Endothelial cell of umbilical vein (primary cell): ENCODE data around the gene TGFBR2. TPM values are rescaled to one million over a fixed set of nuclear protein-coding genes. Genes with fewer than 3 reads are reported as not detected.
A peak's percentile ranks its signal among the peaks of the same experiment; 100 is the strongest.

ENCODE experiments used
- BruUV-seq: library from RNA; stranded (reverse); fragments of 400-500 nt; replicated peaks from 2 replicates; lab custom pipeline; 2021; lab: Mats Ljungman, UMichigan
- CTCF ChIA-PET: fragments of 300-600, 350-600 bp; sonication (Branson Sonifier 250); formaldehyde crosslinking; loops from one replicate; lab custom pipeline; 2021; ENCODE audit warnings: antibody characterized with exemption, inconsistent platforms; lab: Charles Lee
- POLR2A ChIA-PET: fragments of 300-600, 350-600 bp; sonication (Branson Sonifier 250); formaldehyde crosslinking; loops from one replicate; lab custom pipeline; 2021; ENCODE audit warnings: antibody characterized with exemption, inconsistent platforms; lab: Charles Lee
- DNase-seq: peaks from one replicate; pipeline ENCODE4 v3.0.0-alpha.2; 2011; ENCODE audit warnings: low read depth, low spot score
- FAIRE-seq: peaks from 2 replicates; lab custom pipeline; 2011; peaks lifted over from hg19 to GRCh38; lab: Jason Lieb, UNC
- H2AFZ ChIP-seq: 2 replicates; pipeline ENCODE4 v1.6.0; 2012; ENCODE audit warnings: low read depth, low read length, control low read depth, inconsistent platforms
- H3K27ac ChIP-seq: 2 replicates; pipeline ENCODE4 v1.5.1; 2011; ENCODE audit warnings: low read depth, mild to moderate bottlenecking, control low read depth, low read length, moderate library complexity; ENCODE audit not compliant: insufficient read depth
- H3K27me3 ChIP-seq, 2 experiments: 2 replicates each; pipeline versions ENCODE4 v1.6.0 to v1.6.1; 2011; ENCODE audit warnings: low read length in 2 of 2, mixed read lengths in 1 of 2; ENCODE audit not compliant: control insufficient read depth in 2 of 2, insufficient read depth in 2 of 2
- H3K36me3 ChIP-seq, 2 experiments: 2 replicates in 1 of 2; 3 replicates in 1 of 2; pipeline ENCODE4 v1.5.1; 2011; ENCODE audit warnings: low read length in 2 of 2, mild to moderate bottlenecking in 1 of 2, moderate library complexity in 1 of 2; ENCODE audit not compliant: control insufficient read depth in 2 of 2, insufficient read depth in 2 of 2; ENCODE audit errors: extremely low read depth in 1 of 2
- H3K4me1 ChIP-seq: 3 replicates; pipeline ENCODE4 v1.5.1; 2011; ENCODE audit warnings: mild to moderate bottlenecking, low read length; ENCODE audit not compliant: control insufficient read depth, insufficient read depth; ENCODE audit errors: extremely low read depth
- H3K4me2 ChIP-seq: 2 replicates; pipeline ENCODE4 v1.6.1; 2011; ENCODE audit warnings: low read length, control low read depth, mixed read lengths; ENCODE audit not compliant: insufficient read depth
- H3K4me3 ChIP-seq, 3 experiments: fragments of 200-600 bp in 1 of 3; sonication (generic), shearing (Covaris generic) in 1 of 3; replicated peaks in 1 of 3; 2 replicates each; pipeline ENCODE4 v1.5.1; 2011 to 2016; ENCODE audit warnings: control low read depth in 3 of 3, low read length in 3 of 3, mild to moderate bottlenecking in 2 of 3, inconsistent platforms in 1 of 3, low read depth in 1 of 3, moderate library complexity in 1 of 3; ENCODE audit not compliant: insufficient read depth in 1 of 3
- H3K79me2 ChIP-seq: 2 replicates; pipeline ENCODE4 v1.6.0; 2012; ENCODE audit warnings: low read length, inconsistent platforms; ENCODE audit not compliant: control insufficient read depth, insufficient read depth
- H3K9ac ChIP-seq: replicated peaks from 2 replicates; pipeline ENCODE3; 2011; ENCODE audit warnings: low read length, control low read depth; ENCODE audit not compliant: insufficient read depth; ENCODE audit errors: extremely low read depth
- H3K9me1 ChIP-seq: replicated peaks from 3 replicates; pipeline ENCODE4 v1.6.0; 2011; ENCODE audit warnings: mild to moderate bottlenecking, low read length; ENCODE audit not compliant: control insufficient read depth, insufficient read depth; ENCODE audit errors: extremely low read depth
- H3K9me3 ChIP-seq: replicated peaks from 2 replicates; pipeline ENCODE4 v1.5.1; 2012; ENCODE audit warnings: low read length, inconsistent platforms; ENCODE audit not compliant: control insufficient read depth, insufficient read depth
- H4K20me1 ChIP-seq: replicated peaks from 2 replicates; pipeline ENCODE3; 2011; ENCODE audit warnings: mild to moderate bottlenecking, low read length; ENCODE audit not compliant: control insufficient read depth, insufficient read depth; ENCODE audit errors: extremely low read depth
- CTCF ChIP-seq, 2 donors: IDR thresholded peaks; 1 replicate in 1 of 2; 2 replicates in 1 of 2; pipeline ENCODE4 v1.5.1; 2011; ENCODE audit warnings: low read length in 2 of 2, mild to moderate bottlenecking in 2 of 2, moderate library complexity in 2 of 2, control low read depth in 1 of 2, inconsistent platforms in 1 of 2, low read depth in 1 of 2; ENCODE audit not compliant: insufficient read depth in 1 of 2; ENCODE audit errors: extremely low read depth in 1 of 2
- EZH2 ChIP-seq: IDR thresholded peaks from 2 replicates; pipeline ENCODE4 v1.6.1; 2012; ENCODE audit warnings: borderline replicate concordance, low read depth, mild to moderate bottlenecking, moderate library complexity, low read length, inconsistent platforms; ENCODE audit not compliant: severe bottlenecking
- FOS ChIP-seq: IDR thresholded peaks from 2 replicates; pipeline ENCODE4 v1.6.1; 2011; ENCODE audit warnings: mild to moderate bottlenecking, low read length, moderate library complexity, borderline replicate concordance; ENCODE audit not compliant: insufficient read depth
- JUN ChIP-seq: IDR thresholded peaks from 2 replicates; pipeline ENCODE4 v1.6.1; 2011; ENCODE audit warnings: borderline replicate concordance, low read depth; ENCODE audit not compliant: insufficient read length, insufficient read depth
- MYC ChIP-seq: IDR thresholded peaks from one replicate; pipeline ENCODE4 v1.6.1; 2011; ENCODE audit warnings: mild to moderate bottlenecking, low read depth, low read length
- POLR2A ChIP-seq: IDR thresholded peaks from 2 replicates; pipeline ENCODE4 v1.6.1; 2012; ENCODE audit warnings: low read depth, mild to moderate bottlenecking, control low read depth, low read length
- POLR2AphosphoS5 ChIP-seq: IDR thresholded peaks from 2 replicates; pipeline ENCODE4 v1.6.1; 2012; ENCODE audit warnings: low read depth, mild to moderate bottlenecking, control low read depth, low read length, moderate library complexity; ENCODE audit not compliant: insufficient read depth
- dilution Hi-C: fragments of 300-500 bp; cut with MboI; formaldehyde crosslinking; loops from one replicate; pipeline ENCODE4 v1.15.0; 2019; ENCODE audit warnings: low sequenced_read_pairs; ENCODE audit not compliant: extremely low pct_ligation_motif_present
- intact Hi-C: fragments of 100-400 bp; cut with micrococcal nuclease; formaldehyde crosslinking; loops from one replicate; pipeline ENCODE4 v1.10.0; 2022
- polyA plus RNA-seq, 4 experiments: library from polyadenylated mRNA; depleted of rRNA in 3 of 4; stranded (reverse) in 3 of 4; unstranded in 1 of 4; fragments of >200 nt; gene quantifications; 2 replicates each; pipeline versions ENCODE4 v1.2.1 to v1.2.3, GENCODE V29; 2011 to 2012; ENCODE audit warnings: missing spikeins in 1 of 4
- total RNA-seq: library from RNA; stranded (reverse); gene quantifications from 2 replicates; pipeline ENCODE4 v1.2.3, GENCODE V29; 2021

TGFBR2 gene
- total and polyA plus RNA-seq, 2 donors (not counting 3 experiments of a cell fraction or from before 2014, with no cell fraction given): 227 to 250 TPM

DNA sequence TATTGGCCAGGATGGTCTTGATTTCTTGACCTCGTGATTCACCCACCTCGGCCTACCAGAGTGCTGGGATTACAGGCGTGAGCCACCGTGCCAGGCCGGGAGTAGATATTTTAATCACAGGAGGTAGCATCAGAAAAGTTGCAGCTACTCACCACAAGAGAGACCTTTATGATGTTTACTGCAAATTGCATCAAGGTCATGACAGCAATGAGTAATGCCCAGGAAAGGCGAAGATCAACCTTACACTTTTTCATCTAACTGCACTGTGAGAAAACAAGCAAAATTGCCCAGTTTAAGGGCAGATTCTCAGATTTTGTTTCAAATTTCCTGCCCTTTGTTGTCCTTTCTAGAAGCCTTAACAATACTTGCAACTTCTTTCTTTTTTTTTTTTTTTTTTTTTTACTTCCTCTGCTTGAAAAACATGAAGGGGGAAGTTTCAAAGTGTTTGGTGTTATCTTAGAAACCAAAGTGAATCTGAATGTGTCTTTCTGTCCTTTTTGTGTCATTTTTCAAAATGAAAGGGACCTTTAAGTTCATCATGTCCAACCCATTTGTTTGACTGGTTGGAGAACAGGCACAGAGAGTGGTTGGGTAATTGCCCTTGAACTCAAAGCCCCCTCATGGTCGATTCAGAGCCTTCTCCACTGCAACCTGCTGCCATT is 25.0 kb downstream of the TGFBR2 start:
- Histone ChIP-seq H3K27ac (peak overlapping the region; percentile 40), H3K4me3 (no peak overlapping the region), H3K79me2 (peaks cover 100% of the 10 kb centered on the region), H3K9me3 (no peaks in the 10 kb centered on the region), H4K20me1 (peaks cover 15% of the 10 kb centered on the region), H3K4me1 (peaks cover 76% of the 10 kb centered on the region), H2AFZ (no peak overlapping the region), H3K9ac (no peak overlapping the region), H3K4me2 (peak overlapping the region; percentile 1), H3K9me1 (no peaks in the 10 kb centered on the region), H3K36me3 (peaks cover 8 to 37% of the 10 kb centered on the region in 2 experiments), H3K27me3 (no peaks in the 10 kb centered on the region)
- no peak for TF ChIP-seq CTCF (IDR thresholded peaks at IDR 0.05; ENCODE audit: extremely low read depth in 1 of 2, insufficient read depth in 1 of 2, low read depth in 1 of 2, low read length in 2 of 2)
- TF ChIP-seq MYC: no peak
- no peak for TF ChIP-seq POLR2A
- TF ChIP-seq FOS: no peak
- TF ChIP-seq EZH2: no peak
- TF ChIP-seq POLR2AphosphoS5: no peak
- peak; percentile 15 for TF ChIP-seq JUN
- dilution Hi-C loops: no loop called here
- no peak for FAIRE-seq
- intact Hi-C loops: no loop called here
- DNase-seq: peak; percentile 86
- ChIA-PET CTCF (interaction anchor here (0.7 to 1.8 kb wide), 4 partner anchors 11 to 117 kb away, joined by 3 to 5 read pairs (median 3); no protein-coding TSS in a partner anchor), POLR2A (no interaction called here)
- BruUV-seq: no TSS peak
